ENCODE data around the gene FCHO2.

DNA sequence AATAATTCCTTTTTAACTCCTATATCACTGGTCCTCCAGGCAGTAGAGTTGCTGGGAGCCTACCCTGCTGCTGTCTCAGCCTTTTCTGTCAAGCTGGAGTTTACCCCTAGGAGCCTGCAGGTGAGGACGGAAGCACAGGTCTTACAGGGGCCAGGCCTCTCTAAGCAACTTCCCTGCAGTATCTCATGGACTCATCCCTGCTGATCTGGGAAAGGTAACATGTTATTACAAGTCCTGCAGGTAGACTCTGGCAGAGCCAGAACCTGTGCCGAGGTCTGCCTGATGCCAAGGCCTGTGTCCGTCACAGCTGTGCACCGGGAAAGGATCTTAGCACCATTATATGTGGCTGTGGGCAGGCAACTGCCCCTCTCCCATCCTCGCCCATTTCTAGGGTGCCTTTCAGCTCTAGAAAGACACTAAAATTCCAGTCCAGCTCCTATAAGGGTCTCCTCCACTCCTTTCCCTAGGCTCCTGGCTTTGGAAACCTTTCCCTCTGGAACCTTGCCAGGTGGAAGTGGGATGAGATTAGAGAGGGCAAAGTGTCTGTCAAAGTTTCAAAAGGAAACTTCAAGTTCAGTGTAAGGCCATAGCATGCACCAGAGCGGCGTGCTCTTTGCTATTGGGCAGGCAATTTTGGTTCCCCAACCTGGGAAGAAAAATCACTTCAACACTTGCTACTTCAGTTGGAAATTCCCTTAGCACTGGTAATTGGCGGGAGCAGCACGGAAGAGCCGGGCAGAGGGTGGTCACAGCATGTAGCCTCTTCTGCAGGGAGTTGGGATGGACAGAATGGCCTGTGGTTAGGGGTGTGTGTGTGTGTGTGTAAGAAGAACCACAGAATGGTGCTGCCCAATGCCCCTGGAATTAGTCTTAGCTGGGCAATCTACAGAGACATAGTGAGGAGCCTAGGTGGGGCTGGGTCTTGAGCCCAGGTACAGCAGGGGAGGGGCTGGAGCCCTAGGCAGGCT, 182.0 kb downstream of the FCHO2 start:
- TF ChIP-seq CTCF (IDR thresholded peaks at IDR 0.05) (no peak), POLR2A (IDR thresholded peaks at IDR 0.05) (no peak), EP300 (IDR thresholded peaks at IDR 0.05) (no peak)
